HL-60/S4 (cell line): Measurements from ENCODE around the gene SMIM41.

Experiments used
- in situ Hi-C: fragments of 300-500 bp; cut with MboI; formaldehyde crosslinking; loops from 2 replicates; pipeline ENCODE4 v1.14.3; 2022; ENCODE audit warnings: low sequenced_read_pairs

SMIM41 gene

GRCh38 chr12:52050758-52051541 lies 28.6 kb upstream of the SMIM41 start, which contains the start of gene NR4A1:
NR4A1 (plus strand) TSS chr12:52051442; CDS start chr12:52054329, 2,887 bp downstream.
- in situ Hi-C loops, result no loop called here

- in situ Hi-C loops, result no loop called here
Observed at GRCh38 chr12:52052468-52053186, 26.9 kb upstream of the SMIM41 start.

DNA sequence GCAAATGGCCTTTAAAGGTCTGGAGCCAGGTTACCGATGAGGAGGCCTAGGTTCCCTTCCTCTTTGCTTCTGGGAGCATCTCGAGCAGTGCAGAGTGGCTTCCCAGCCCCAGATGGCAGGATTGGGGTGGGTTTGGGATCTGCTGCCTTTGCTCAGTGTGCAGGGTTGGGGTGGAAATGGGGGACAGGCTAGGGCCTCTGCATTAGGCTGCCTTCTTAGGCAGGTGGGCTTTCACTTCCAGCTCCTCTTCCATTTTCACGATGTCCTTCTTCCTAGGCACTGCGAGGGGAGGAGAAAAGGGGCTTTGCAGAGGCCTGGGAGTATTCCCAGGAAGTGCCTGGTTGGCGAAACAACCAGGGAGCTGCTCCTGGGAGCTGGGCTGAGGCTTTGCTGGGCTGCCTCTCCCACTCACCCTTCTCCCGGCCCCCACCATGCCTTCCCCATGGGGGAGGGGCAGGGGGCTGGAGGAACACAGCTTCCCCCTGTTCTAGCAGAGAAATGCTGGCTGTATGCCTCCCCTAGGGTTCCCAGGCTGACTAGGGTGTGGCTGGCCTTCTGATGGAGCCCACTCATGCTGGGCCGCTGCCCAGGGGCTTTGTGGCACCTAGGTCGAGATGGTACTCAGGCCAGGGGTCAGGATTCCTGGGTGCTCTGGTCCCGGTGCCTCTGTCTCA lies 25.8 kb upstream of the SMIM41 start:
- in situ Hi-C loops, result no loop called here

- in situ Hi-C loops, result no loop called here
Observed at GRCh38 chr12:52054231-52054832, 25.2 kb upstream of the SMIM41 start.

DNA sequence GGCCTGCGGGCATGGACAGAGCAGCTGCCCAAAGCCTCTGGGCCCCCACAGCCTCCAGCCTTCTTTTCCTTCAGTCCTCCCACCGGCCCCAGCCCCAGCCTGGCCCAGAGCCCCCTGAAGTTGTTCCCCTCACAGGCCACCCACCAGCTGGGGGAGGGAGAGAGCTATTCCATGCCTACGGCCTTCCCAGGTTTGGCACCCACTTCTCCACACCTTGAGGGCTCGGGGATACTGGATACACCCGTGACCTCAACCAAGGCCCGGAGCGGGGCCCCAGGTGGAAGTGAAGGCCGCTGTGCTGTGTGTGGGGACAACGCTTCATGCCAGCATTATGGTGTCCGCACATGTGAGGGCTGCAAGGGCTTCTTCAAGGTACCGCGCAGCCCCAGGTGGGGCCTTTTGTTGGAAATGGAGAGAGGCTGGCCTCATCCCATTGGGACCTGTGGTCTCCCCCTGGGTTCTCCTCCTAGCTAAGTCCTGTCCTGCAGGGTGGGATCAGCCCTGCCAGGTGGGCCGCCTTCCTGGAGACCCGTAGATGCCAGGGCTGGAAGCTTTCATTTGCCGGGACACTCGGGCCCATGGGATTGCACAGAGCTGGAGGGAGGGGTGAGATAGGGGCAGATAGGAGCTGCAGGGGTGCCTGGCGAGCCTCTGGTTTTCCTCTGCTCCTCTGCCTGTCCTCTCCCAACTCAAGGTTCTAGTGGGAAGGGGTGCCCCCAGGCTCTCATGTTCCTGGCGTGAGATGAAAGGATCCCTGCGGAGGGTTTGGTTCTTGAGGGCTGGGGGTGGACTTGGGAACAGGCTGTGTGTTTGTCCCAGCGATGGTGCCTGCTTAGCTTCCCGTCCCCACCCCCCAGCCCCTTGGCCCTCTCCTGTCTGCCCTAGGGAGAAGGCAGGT lies 24.4 kb upstream of the SMIM41 start:
- in situ Hi-C loops, result no loop called here

- in situ Hi-C loops, result no loop called here
Observed at GRCh38 chr12:52055731-52056711, 23.5 kb upstream of the SMIM41 start.

DNA sequence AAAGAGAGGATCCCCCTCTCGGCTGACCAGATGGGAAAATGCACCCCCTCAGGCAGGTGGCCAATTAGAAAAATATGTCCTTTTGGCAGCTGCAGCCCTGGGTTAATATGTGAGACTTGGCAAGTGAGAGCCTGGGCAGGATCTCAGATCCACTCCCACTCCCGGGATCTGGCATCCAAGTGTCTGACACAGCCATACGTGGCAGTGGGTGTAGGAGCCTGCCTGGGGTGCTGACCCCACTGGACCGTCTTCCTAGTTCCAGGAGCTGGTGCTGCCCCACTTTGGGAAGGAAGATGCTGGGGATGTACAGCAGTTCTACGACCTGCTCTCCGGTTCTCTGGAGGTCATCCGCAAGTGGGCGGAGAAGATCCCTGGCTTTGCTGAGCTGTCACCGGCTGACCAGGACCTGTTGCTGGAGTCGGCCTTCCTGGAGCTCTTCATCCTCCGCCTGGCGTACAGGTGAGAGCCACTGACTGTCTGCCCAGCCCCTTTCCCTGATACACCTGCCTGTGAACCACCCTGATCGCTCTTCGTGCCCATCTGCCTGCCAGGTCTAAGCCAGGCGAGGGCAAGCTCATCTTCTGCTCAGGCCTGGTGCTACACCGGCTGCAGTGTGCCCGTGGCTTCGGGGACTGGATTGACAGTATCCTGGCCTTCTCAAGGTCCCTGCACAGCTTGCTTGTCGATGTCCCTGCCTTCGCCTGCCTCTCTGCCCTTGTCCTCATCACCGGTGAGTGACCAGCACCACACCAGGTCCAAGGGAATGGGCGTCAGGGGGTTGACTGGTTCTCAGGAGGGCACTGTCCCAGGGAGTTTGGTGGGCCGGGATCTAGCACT lies 22.5 kb upstream of the SMIM41 start:
- in situ Hi-C loops, result no loop called here

DNA sequence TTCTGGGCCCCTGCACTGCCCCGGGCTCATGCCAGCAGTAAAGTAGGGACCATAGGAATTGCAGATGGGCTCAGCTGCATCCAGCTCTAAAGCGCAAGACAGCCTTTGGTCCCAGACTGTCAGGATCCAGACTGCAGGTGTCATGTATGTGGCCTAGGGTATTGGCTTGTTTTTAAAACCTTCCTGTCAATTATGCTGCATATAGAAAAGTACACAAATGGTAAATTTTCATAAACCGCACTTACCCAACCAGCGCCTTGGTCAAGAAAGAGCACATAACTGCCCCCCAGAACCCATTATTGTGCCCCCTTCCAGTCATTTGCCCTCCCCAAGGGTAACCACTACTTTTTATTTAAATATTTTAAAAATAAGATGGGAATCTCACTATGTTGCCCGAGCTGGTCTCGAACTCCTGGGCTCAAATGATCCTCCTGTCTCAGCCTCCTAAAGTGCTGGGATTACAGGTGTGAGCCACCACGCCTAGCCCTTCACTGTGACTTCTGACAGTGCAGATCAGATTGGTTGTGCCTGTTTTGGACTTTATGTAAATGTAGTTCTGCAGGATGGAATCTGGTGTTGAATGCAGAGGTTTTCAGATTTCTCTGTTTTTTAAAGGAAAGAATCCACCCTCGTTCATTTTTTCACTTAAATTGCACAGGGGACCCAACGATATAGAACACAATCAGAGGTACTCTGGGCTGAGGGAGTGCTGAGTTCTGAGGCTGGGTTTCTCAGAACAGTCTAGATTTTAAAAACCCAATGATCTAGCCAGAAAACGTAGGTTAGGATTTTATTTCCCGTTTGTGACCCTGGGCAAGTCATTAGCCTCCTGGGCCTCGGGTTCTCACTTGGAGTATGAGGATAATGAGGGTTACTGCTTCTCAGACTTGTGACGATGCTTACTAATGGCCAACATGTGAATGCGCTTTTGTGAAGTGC lies 21.6 kb upstream of the SMIM41 start:
- in situ Hi-C loops, result no loop called here

- in situ Hi-C loops, result no loop called here
Observed at GRCh38 chr12:52058631-52059361, 20.7 kb upstream of the SMIM41 start.

- in situ Hi-C loops, result no loop called here
Observed at GRCh38 chr12:52059582-52060497, 19.7 kb upstream of the SMIM41 start.

GRCh38 chr12:52060498-52061177 lies 18.9 kb upstream of the SMIM41 start:
- in situ Hi-C loops, result no loop called here

GRCh38 chr12:52061470-52062166 lies 17.9 kb upstream of the SMIM41 start:
- in situ Hi-C loops, result no loop called here

DNA sequence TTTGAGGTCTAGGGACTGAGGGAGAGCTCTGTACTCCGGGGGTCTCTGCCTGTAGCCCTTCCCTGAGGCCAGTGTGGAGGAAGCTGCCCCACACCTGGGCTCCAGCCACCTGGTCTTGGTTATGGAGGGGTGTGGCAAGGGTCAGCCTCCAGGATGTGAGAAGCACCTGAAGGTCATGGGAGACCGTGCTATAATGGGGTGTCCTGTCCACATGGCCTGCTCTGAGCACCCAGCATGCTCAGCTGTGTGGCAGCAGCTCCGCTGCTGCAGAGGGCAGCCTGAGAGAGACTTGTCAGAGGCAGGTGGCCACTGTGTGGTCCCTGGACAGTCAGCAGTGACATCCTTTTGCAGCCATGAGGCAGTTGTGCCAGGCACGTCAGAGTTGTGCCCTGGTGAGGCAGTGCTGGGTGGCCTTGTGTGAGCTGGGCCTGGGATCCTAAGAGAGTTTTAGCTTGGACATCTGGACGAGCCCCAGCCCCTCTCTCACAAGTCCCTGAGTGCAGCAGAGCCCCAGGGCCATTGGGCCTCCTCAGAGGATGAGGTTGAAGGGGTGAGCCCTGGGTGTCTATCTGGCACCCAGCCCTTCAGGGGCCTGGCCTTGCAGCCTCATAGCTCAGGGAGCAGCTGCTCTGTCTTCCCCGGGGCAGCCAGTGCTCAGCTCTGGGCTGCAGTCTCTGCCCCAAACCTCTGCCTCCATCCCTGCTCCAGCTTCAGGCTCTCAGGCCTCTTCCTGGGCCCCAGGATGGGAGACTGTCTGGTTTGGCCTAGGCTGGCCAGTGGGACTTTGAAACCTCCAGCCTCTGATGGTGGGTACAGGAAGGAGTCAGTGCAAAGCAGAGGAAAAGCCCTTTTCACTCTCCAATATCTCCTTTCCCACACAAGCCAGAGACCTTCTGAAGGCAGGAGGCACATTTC lies 17.1 kb upstream of the SMIM41 start:
- in situ Hi-C loops, result no loop called here
